HG03280 (cell line): ENCODE data around the gene CACNA2D1.
A peak's percentile ranks its signal among the peaks of the same experiment; 100 is the strongest.
"Not testable (repeated sequence)": the region's sequence is repeated elsewhere in the genome, so short reads cannot be mapped to it uniquely, and the experiment has no call there.

Experiments used
- ATAC-seq: cut with Tn5 transposase; IDR thresholded peaks from one replicate; pipeline ENCODE4 v1.9.1; 2021; ENCODE audit warnings: mild to moderate bottlenecking, moderate library complexity; ENCODE audit not compliant: unreplicated experiment

Gene CACNA2D1

DNA sequence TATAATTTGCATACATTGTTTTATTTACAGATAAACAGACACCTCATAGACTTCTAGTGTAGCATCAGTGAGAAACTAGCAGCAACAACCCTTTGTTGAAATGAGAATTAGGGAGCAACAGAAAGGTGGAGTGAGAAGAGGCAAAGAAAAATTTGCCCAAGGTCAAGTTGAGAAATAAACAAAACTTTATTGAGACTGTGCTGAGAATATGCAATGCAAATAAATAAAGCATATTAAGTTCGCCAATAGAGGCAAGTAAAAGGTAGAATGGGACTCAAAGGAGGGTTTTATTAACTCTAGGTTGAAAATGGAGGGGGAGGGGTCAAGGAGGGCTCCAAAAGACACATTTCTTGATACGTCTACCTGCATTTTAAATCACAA is 49.7 kb downstream of the CACNA2D1 start:
- no peak for ATAC-seq

DNA sequence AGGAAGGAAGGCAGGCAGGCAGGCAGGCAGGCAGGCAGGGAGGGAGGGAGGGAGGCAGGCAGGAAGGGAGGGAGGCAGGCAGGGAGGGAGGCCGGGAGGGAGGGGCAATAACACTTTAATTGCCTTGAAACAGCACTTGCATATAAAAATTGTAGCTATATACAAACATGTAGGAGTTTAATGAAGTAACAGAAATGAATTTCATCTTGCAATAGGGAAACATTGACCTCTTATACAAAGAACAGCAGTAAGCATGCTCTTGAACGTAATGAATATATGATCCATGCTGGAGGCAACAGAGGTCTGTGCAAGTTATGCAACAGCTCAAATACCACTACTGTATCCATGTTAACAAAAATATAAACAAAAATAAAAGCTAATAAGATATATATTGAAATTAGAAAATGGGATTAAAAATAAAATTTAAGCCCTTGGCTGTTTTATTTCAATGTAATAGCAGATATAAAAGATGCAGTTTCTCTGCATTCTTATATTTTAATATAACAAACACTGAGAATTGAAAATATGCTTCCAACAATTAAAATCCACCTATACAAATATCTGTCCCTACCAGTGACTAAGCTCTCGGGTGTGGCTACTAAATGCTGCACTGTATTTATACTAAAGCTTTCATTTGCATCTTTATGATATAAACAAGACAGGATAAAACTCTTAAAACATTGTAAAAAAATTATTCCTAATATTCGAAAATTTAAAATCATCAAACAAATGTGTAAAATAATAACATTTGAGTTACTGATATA is 50.3 kb downstream of the CACNA2D1 start:
- ATAC-seq = no peak

DNA sequence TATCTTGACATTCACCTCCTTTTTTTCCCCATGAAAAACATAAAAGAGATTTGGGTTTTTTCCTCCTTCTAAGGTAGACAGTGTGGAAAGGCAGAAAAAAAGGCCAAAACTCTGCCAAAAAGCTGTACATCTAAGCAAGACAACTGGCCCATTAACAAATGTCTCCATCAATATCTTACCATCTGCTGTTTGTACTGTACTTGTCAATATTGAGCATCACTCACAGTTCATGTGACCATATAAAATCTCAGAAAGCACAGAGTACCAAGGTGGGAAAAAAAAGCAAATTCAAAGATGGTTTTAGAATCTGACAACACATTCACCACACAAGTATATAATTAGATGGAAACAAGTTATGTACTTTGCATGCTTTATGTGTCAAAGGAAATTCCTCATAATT is 52.6 kb downstream of the CACNA2D1 start:
- no peak for ATAC-seq

- ATAC-seq = no peak
These were observed 53.7 kb downstream of the CACNA2D1 start for GRCh38 chr7:82389876-82390275.

GRCh38 chr7:82388138-82388537 is 55.4 kb downstream of the CACNA2D1 start:
- ATAC-seq = no peak

DNA sequence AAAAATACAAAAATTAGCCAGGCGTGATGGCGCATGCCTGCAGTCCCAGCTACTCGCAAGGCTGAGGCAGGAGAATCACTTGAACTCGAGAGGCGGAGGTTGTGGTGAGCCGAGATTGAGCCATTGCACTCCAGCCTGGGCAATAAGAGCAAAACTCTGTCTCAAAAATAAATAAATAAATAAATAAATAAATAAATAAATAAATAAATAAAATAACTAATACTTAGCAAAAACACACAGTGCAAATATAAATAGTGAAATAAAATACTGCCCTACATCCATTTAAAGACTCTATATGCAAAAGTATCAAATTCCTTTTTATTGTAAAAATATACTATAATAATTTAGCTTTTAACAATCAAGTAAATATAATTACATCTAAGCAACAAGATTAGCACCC is 57.0 kb downstream of the CACNA2D1 start:
- ATAC-seq = not testable (repeated sequence)

GRCh38 chr7:82384779-82385178 is 58.8 kb downstream of the CACNA2D1 start:
- ATAC-seq = no peak

GRCh38 chr7:82384051-82384464 is 59.5 kb downstream of the CACNA2D1 start:
- ATAC-seq = peak; percentile 63

GRCh38 chr7:82382276-82382675 is 61.3 kb downstream of the CACNA2D1 start:
- ATAC-seq = no peak

- ATAC-seq = no peak
These were observed 66.8 kb downstream of the CACNA2D1 start for GRCh38 chr7:82376739-82377138.

GRCh38 chr7:82375713-82376112 is 67.9 kb downstream of the CACNA2D1 start:
- ATAC-seq = no peak

GRCh38 chr7:82375129-82375528 is 68.4 kb downstream of the CACNA2D1 start:
- ATAC-seq = no peak

DNA sequence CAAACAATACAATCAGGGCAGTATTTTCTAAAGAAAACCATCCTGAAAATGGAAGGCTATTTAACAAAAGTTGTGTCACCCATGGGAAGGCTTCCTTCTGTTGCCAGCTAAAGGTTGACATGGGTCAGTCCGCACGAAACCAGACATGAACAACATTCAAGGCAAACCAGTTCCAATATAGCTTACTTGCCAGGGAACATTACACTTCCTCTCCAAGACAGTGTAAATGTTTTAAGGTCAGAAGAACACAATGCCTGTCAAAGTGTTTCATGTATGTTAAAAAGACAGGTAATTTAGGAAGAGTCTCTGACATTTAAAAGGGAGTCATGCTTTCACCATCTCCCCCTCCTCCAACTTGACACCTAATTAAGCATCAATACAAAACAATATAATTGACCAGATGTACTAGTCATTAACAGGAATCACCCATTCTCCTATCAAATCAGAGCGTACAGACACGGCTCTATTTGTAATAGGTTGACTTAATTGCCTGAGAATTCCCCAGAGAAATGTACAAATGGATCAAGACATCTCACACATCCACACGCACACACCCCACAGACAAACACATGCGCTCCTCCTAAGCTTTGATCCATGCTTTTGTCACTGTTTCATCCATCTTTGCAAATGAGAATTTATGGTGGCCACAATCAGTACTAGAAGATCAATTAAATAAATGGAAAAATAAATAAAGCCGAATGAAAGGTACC is 69.5 kb downstream of the CACNA2D1 start:
- no peak for ATAC-seq

GRCh38 chr7:82364671-82365070 is 78.9 kb downstream of the CACNA2D1 start:
- ATAC-seq = no peak

GRCh38 chr7:82364048-82364447 is 79.5 kb downstream of the CACNA2D1 start:
- ATAC-seq = no peak

GRCh38 chr7:82362129-82362706 is 81.4 kb downstream of the CACNA2D1 start:
- ATAC-seq = no peak

GRCh38 chr7:82360591-82361368 is 82.8 kb downstream of the CACNA2D1 start:
- no peak for ATAC-seq

GRCh38 chr7:82359426-82359825 is 84.2 kb downstream of the CACNA2D1 start:
- ATAC-seq = no peak

- ATAC-seq = no peak
These were observed 84.7 kb downstream of the CACNA2D1 start for GRCh38 chr7:82358923-82359322.

- ATAC-seq = no peak
These were observed 85.5 kb downstream of the CACNA2D1 start for GRCh38 chr7:82358009-82358578.

- no peak for ATAC-seq
These were observed 95.3 kb downstream of the CACNA2D1 start for GRCh38 chr7:82348251-82348650.
